HG03571 (cell line): Measurements from ENCODE around the gene NEIL3.

Source experiments
- ATAC-seq: cut with Tn5 transposase; IDR thresholded peaks from one replicate; pipeline ENCODE4 v1.9.1; 2021; ENCODE audit not compliant: unreplicated experiment

The NEIL3 gene

GRCh38 chr4:177408023-177408422, 98.3 kb downstream of the NEIL3 start:
- no peak for ATAC-seq

GRCh38 chr4:177410566-177410965, 100.9 kb downstream of the NEIL3 start:
- no peak for ATAC-seq

- ATAC-seq: no peak
Measured at GRCh38 chr4:177411996-177412395, 102.3 kb downstream of the NEIL3 start.
